ENCODE results near the gene UBXN1. TPM values are rescaled to one million over a fixed set of nuclear protein-coding genes. Genes with fewer than 3 reads are reported as not detected.
"Not testable (repeated sequence)": the region's sequence is repeated elsewhere in the genome, so short reads cannot be mapped to it uniquely, and the experiment has no call there.

UBXN1 gene
- total and polyA plus RNA-seq, 2 donors (not counting 1 experiment from before 2014, with no cell fraction given) = 76.4 to 143 TPM

DNA sequence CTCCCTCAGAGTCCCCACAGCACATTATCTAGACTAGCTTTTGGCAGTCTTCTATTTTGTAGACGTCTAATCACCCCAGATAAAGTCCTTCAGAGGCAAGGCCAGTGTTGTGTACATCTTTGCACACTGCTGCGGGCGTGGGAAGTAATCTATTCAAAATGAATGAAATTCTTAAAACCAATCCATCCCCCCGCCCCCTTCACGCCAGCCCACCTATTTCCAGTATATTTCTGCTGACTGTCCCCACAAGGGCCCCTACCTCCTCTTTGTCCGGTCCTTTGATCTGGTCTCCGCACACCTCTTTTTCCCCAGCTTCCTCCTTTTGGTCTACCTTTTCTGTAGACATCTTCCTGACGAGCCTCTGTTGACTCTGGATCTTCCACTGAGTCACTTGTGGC is 28.0 kb upstream of the UBXN1 start:
- TF ChIP-seq EZH2 (IDR thresholded peaks at IDR 0.05; ENCODE audit: low read length, missing control alignments) = no peak
- TF ChIP-seq, protein P1, sequence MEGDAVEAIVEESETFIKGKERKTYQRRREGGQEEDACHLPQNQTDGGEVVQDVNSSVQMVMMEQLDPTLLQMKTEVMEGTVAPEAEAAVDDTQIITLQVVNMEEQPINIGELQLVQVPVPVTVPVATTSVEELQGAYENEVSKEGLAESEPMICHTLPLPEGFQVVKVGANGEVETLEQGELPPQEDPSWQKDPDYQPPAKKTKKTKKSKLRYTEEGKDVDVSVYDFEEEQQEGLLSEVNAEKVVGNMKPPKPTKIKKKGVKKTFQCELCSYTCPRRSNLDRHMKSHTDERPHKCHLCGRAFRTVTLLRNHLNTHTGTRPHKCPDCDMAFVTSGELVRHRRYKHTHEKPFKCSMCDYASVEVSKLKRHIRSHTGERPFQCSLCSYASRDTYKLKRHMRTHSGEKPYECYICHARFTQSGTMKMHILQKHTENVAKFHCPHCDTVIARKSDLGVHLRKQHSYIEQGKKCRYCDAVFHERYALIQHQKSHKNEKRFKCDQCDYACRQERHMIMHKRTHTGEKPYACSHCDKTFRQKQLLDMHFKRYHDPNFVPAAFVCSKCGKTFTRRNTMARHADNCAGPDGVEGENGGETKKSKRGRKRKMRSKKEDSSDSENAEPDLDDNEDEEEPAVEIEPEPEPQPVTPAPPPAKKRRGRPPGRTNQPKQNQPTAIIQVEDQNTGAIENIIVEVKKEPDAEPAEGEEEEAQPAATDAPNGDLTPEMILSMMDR (conservative IDR thresholded peaks at IDR 0.05 in 1 of 2, IDR thresholded peaks at IDR 0.05 in 1 of 2; ENCODE audit: low read depth in 1 of 2, low read length in 2 of 2) = no peak
- H3K4me3 ChIP-seq (replicated peaks in 1 of 4; ENCODE audit: control extremely low read depth in 1 of 4, insufficient read depth in 1 of 4, low read depth in 3 of 4, low read length in 4 of 4) = peak overlapping the region in 2 of 4 experiments; percentile 49 to 72

DNA sequence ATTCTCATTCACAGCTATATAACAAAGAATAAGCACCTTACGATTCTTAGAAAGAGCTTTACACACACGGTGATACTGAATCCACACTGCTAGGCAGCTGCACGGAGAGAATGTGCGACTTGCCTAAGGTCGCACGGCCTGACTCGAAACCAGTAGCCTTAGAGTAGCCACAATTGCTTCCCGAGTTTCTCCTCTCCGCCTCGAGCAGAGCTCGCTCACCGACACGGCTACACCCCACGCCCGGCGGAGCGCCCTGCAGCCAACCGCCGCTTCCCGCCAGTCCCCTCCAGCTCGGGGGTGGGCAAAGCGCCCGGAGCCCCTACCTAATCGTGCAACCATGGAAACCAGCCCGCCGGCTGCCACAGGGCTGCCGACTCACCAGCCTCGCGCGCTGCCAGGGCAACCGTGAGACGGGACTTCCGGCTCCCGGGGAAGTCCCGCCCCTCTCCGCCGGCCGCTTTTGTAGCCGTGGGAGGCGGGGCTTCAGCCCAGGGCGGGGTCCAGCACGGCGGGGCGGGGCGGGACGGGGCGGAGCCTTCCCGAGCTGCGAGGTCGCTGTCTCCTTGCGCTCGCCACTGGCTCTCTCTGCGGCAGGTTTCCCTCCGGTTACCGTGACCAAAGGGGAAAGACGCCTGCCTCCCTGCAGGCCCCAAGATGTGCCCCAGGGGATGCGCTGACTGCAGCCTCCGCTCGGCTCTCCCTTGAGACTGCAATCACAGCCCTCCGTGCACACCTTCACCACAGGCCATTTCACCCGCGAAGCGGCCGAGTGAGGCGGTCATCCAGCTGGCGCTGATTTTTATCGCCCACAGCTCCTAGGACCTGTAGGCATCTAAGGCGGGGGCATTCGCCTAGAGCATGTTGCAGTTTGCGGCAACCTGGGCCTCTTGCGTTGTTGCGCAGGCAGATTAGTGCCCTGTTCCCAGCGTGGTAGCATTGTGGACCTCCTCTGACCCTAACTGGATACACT is 27.3 kb upstream of the UBXN1 start:
- H3K27me3 ChIP-seq (ENCODE audit: control insufficient read depth, insufficient read depth, low read length) = no peaks in the 10 kb centered on the region
- peak overlapping the region; percentile 96 for H3K27ac ChIP-seq (ENCODE audit: insufficient read depth, low read length)
- peaks cover 11% of the 10 kb centered on the region for H3K36me3 ChIP-seq (ENCODE audit: control insufficient read depth, insufficient read depth, low read length)
- TF ChIP-seq EZH2 (IDR thresholded peaks at IDR 0.05; ENCODE audit: low read length, missing control alignments) = no peak
- TF ChIP-seq, protein P1 (conservative IDR thresholded peaks at IDR 0.05 in 1 of 2, IDR thresholded peaks at IDR 0.05 in 1 of 2; ENCODE audit: low read depth in 1 of 2, low read length in 2 of 2) = no peak
- peaks cover 24% of the 10 kb centered on the region for H3K4me1 ChIP-seq (ENCODE audit: control insufficient read depth, extremely low read depth, insufficient read depth, low read length)
- no peaks in the 10 kb centered on the region for H3K9me3 ChIP-seq (ENCODE audit: control insufficient read depth, insufficient read depth, low read depth, low read length)
- peak overlapping the region; percentile 82 for H2AFZ ChIP-seq (ENCODE audit: low read length)
- H3K79me2 ChIP-seq (ENCODE audit: control insufficient read depth, insufficient read depth, low read length) = no peaks in the 10 kb centered on the region
- H3K9ac ChIP-seq (ENCODE audit: insufficient read depth, low read length) = peak overlapping the region; percentile 79
- H4K20me1 ChIP-seq (ENCODE audit: control insufficient read depth, extremely low read depth, insufficient read depth, low read length) = no peaks in the 10 kb centered on the region
- peak overlapping the region; percentile 98 for H3K4me2 ChIP-seq (ENCODE audit: extremely low read depth, insufficient read depth, low read length)
- H3K4me3 ChIP-seq (replicated peaks in 1 of 4; ENCODE audit: control extremely low read depth in 1 of 4, insufficient read depth in 1 of 4, low read depth in 3 of 4, low read length in 4 of 4) = peak overlapping the region; percentile 72 to 82 (median 80)
- DNase-seq (ENCODE audit: low read depth in 2 of 2) = peak; percentile 92 to 94

More for the DNA sequence above, 28.0 kb upstream of the UBXN1 start:
- no peak overlapping the region for H3K9ac ChIP-seq (ENCODE audit: insufficient read depth, low read length)
- no peak overlapping the region for H2AFZ ChIP-seq (ENCODE audit: low read length)
- no peak for DNase-seq (ENCODE audit: low read depth in 2 of 2)
- no peaks in the 10 kb centered on the region for H3K9me3 ChIP-seq (ENCODE audit: control insufficient read depth, insufficient read depth, low read depth, low read length)
- peaks cover 13% of the 10 kb centered on the region for H3K36me3 ChIP-seq (ENCODE audit: control insufficient read depth, insufficient read depth, low read length)
- H3K79me2 ChIP-seq (ENCODE audit: control insufficient read depth, insufficient read depth, low read length) = no peaks in the 10 kb centered on the region
- H3K27me3 ChIP-seq (ENCODE audit: control insufficient read depth, insufficient read depth, low read length) = no peaks in the 10 kb centered on the region
- no peak overlapping the region for H3K27ac ChIP-seq (ENCODE audit: insufficient read depth, low read length)
- peaks cover 24% of the 10 kb centered on the region for H3K4me1 ChIP-seq (ENCODE audit: control insufficient read depth, extremely low read depth, insufficient read depth, low read length)
- H4K20me1 ChIP-seq (ENCODE audit: control insufficient read depth, extremely low read depth, insufficient read depth, low read length) = no peaks in the 10 kb centered on the region
- peak overlapping the region; percentile 79 for H3K4me2 ChIP-seq (ENCODE audit: extremely low read depth, insufficient read depth, low read length)

DNA sequence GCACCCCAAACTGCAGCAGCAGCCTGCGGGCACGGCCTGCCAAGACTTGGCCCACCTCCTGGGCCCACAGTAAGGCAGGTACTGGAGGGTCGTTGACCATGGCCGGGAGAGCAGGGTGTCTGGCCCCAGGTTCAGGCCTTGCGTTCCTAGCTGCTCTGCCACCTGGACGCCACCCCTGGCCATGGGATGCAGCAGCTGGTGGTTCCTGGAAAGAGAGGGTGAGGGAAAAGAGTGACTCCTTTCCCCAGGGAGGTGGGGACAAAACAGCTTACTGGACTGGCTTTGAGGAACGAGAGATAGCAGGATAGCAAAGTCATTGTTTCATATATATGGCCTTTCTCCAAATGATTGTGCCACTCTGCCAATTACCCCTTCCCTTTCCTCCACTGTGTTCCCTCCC is 26.5 kb upstream of the UBXN1 start:
- H3K27ac ChIP-seq (ENCODE audit: insufficient read depth, low read length) = peak overlapping the region; percentile 96
- H3K36me3 ChIP-seq (ENCODE audit: control insufficient read depth, insufficient read depth, low read length) = peaks cover 7% of the 10 kb centered on the region
- no peak for TF ChIP-seq EZH2 (IDR thresholded peaks at IDR 0.05; ENCODE audit: low read length, missing control alignments)
- TF ChIP-seq, protein P1 (conservative IDR thresholded peaks at IDR 0.05 in 1 of 2, IDR thresholded peaks at IDR 0.05 in 1 of 2; ENCODE audit: low read depth in 1 of 2, low read length in 2 of 2) = no peak
- no peaks in the 10 kb centered on the region for H4K20me1 ChIP-seq (ENCODE audit: control insufficient read depth, extremely low read depth, insufficient read depth, low read length)
- peak overlapping the region; percentile 98 for H3K4me2 ChIP-seq (ENCODE audit: extremely low read depth, insufficient read depth, low read length)
- peaks cover 23% of the 10 kb centered on the region for H3K4me1 ChIP-seq (ENCODE audit: control insufficient read depth, extremely low read depth, insufficient read depth, low read length)
- H3K9me3 ChIP-seq (ENCODE audit: control insufficient read depth, insufficient read depth, low read depth, low read length) = no peaks in the 10 kb centered on the region
- H2AFZ ChIP-seq (ENCODE audit: low read length) = peak overlapping the region; percentile 82
- no peaks in the 10 kb centered on the region for H3K27me3 ChIP-seq (ENCODE audit: control insufficient read depth, insufficient read depth, low read length)
- H3K79me2 ChIP-seq (ENCODE audit: control insufficient read depth, insufficient read depth, low read length) = no peaks in the 10 kb centered on the region
- peak in 1 of 2 donors; percentile 20 for DNase-seq (ENCODE audit: low read depth in 2 of 2)
- peak overlapping the region; percentile 72 to 82 (median 80) for H3K4me3 ChIP-seq (replicated peaks in 1 of 4; ENCODE audit: control extremely low read depth in 1 of 4, insufficient read depth in 1 of 4, low read depth in 3 of 4, low read length in 4 of 4)
- peak overlapping the region; percentile 79 for H3K9ac ChIP-seq (ENCODE audit: insufficient read depth, low read length)

DNA sequence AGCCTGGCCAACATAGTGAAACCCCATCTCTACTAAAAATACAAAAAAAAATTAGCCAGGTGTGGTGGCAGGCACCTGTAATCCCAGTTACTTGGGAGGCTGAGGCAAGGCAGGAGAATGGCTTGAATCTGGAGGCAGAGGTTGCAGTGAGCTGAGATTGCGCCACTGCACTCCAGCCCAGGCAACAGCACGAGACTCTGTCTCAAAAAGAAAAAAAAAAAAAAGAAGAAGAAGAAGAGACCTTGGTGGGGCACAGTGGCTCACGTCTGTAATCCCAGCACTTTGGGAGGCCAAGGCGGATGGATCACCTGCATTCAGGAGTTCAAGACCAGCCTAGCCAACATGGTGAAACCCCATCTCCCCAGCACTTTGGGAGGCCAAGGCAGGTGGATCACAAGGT is 25.0 kb upstream of the UBXN1 start:
- H3K4me3 ChIP-seq (replicated peaks in 1 of 4; ENCODE audit: control extremely low read depth in 1 of 4, insufficient read depth in 1 of 4, low read depth in 3 of 4, low read length in 4 of 4); H3K27me3 ChIP-seq (ENCODE audit: control insufficient read depth, insufficient read depth, low read length); DNase-seq (ENCODE audit: low read depth in 2 of 2); H2AFZ ChIP-seq (ENCODE audit: low read length); H3K4me2 ChIP-seq (ENCODE audit: extremely low read depth, insufficient read depth, low read length); H3K27ac ChIP-seq (ENCODE audit: insufficient read depth, low read length); H4K20me1 ChIP-seq (ENCODE audit: control insufficient read depth, extremely low read depth, insufficient read depth, low read length); H3K9me3 ChIP-seq (ENCODE audit: control insufficient read depth, insufficient read depth, low read depth, low read length); H3K9ac ChIP-seq (ENCODE audit: insufficient read depth, low read length); H3K36me3 ChIP-seq (ENCODE audit: control insufficient read depth, insufficient read depth, low read length); H3K79me2 ChIP-seq (ENCODE audit: control insufficient read depth, insufficient read depth, low read length): not testable (repeated sequence)
- H3K4me1 ChIP-seq (ENCODE audit: control insufficient read depth, extremely low read depth, insufficient read depth, low read length) = peaks cover 19% of the 10 kb centered on the region
